HG03460 (cell line): Measurements from ENCODE around the gene NR2F1-AS1.

Source experiments
- ATAC-seq: cut with Tn5 transposase; IDR thresholded peaks from one replicate; pipeline ENCODE4 v1.9.1; 2021; ENCODE audit not compliant: unreplicated experiment

NR2F1-AS1 gene

GRCh38 chr5:93580927-93581445, at the start of gene NR2F1-AS1:
Gene NR2F1-AS1 (minus strand): TSS chr5:93581219.
- peak; percentile 25 for ATAC-seq

GRCh38 chr5:93626801-93627200, 45.8 kb upstream of the NR2F1-AS1 start:
- no peak for ATAC-seq

- ATAC-seq: no peak
These were observed 42.1 kb upstream of the NR2F1-AS1 start for GRCh38 chr5:93623153-93623552.

- no peak for ATAC-seq
These were observed 41.3 kb upstream of the NR2F1-AS1 start for GRCh38 chr5:93622240-93622885.

- ATAC-seq: peak; percentile 14
These were observed 40.3 kb upstream of the NR2F1-AS1 start for GRCh38 chr5:93621327-93621798.

- peak; percentile 98 for ATAC-seq
These were observed 39.7 kb upstream of the NR2F1-AS1 start for GRCh38 chr5:93620487-93621326.

GRCh38 chr5:93616538-93617174, 35.6 kb upstream of the NR2F1-AS1 start:
- ATAC-seq: no peak

GRCh38 chr5:93612855-93613243, 31.8 kb upstream of the NR2F1-AS1 start:
- ATAC-seq: no peak

GRCh38 chr5:93611976-93612854, 31.2 kb upstream of the NR2F1-AS1 start:
- ATAC-seq: no peak

- ATAC-seq: no peak
These were observed 30.4 kb upstream of the NR2F1-AS1 start for GRCh38 chr5:93611273-93611975.

- ATAC-seq: no peak
These were observed 29.7 kb upstream of the NR2F1-AS1 start for GRCh38 chr5:93610581-93611272.

GRCh38 chr5:93609762-93610161, 28.7 kb upstream of the NR2F1-AS1 start:
- ATAC-seq: no peak

GRCh38 chr5:93608855-93609254, 27.8 kb upstream of the NR2F1-AS1 start:
- ATAC-seq: no peak

- ATAC-seq: peak; percentile 72
These were observed 26.6 kb upstream of the NR2F1-AS1 start for GRCh38 chr5:93607367-93608258.

- ATAC-seq: no peak
These were observed 25.3 kb upstream of the NR2F1-AS1 start for GRCh38 chr5:93606382-93606752.

- no peak for ATAC-seq
These were observed 23.9 kb upstream of the NR2F1-AS1 start for GRCh38 chr5:93604644-93605515.
